Fibroblast of skin of right quadriceps (primary cell): ENCODE data around the gene SOX18.
"Not testable (repeated sequence)": the region's sequence is repeated elsewhere in the genome, so short reads cannot be mapped to it uniquely, and the experiment has no call there.

Experiments
- DNase-seq: peaks from one replicate; pipeline ENCODE4 v3.0.0-alpha.2; 2013

Gene SOX18

GRCh38 chr20:64049060-64049877 is at the start of gene SOX18:
TSS of gene SOX18 (minus strand) at chr20:64049639. CDS start at chr20:64049516, 123 bp downstream.
- DNase-seq, result peak; percentile 24

- DNase-seq, result no peak
These were observed 49.1 kb upstream of the SOX18 start for GRCh38 chr20:64098471-64099013.

GRCh38 chr20:64096535-64096934 is 47.1 kb upstream of the SOX18 start:
- no peak for DNase-seq

- DNase-seq, result no peak
These were observed 46.5 kb upstream of the SOX18 start for GRCh38 chr20:64095927-64096326.

- no peak for DNase-seq
These were observed 46.0 kb upstream of the SOX18 start for GRCh38 chr20:64095455-64095854.

GRCh38 chr20:64093013-64093503 is 43.6 kb upstream of the SOX18 start:
- DNase-seq, result no peak

- DNase-seq, result no peak
These were observed 43.0 kb upstream of the SOX18 start for GRCh38 chr20:64092258-64093012.

- DNase-seq, result no peak
These were observed 42.3 kb upstream of the SOX18 start for GRCh38 chr20:64091770-64092169.

GRCh38 chr20:64091340-64091739 is 41.9 kb upstream of the SOX18 start:
- DNase-seq, result no peak

GRCh38 chr20:64090165-64090564 is 40.7 kb upstream of the SOX18 start:
- no peak for DNase-seq

GRCh38 chr20:64088586-64088985 is 39.1 kb upstream of the SOX18 start:
- not testable (repeated sequence) for DNase-seq

GRCh38 chr20:64087226-64087825 is 37.9 kb upstream of the SOX18 start:
- not testable (repeated sequence) for DNase-seq

GRCh38 chr20:64086801-64087200 is 37.4 kb upstream of the SOX18 start:
- no peak for DNase-seq

- no peak for DNase-seq
These were observed 35.3 kb upstream of the SOX18 start for GRCh38 chr20:64084685-64085152.

GRCh38 chr20:64083804-64084684 is 34.6 kb upstream of the SOX18 start, which contains the start of gene LKAAEAR1:
TSS of gene LKAAEAR1 (minus strand) at chr20:64084398. CDS start at chr20:64084219, 179 bp downstream.
- DNase-seq, result no peak

GRCh38 chr20:64083378-64083803 is 34.0 kb upstream of the SOX18 start:
- peak; percentile 68 for DNase-seq

GRCh38 chr20:64082820-64083377 is 33.5 kb upstream of the SOX18 start:
- DNase-seq, result no peak

GRCh38 chr20:64082126-64082731 is 32.8 kb upstream of the SOX18 start:
- DNase-seq, result no peak

- no peak for DNase-seq
These were observed 32.2 kb upstream of the SOX18 start for GRCh38 chr20:64081624-64081964.

- no peak for DNase-seq
These were observed 31.6 kb upstream of the SOX18 start for GRCh38 chr20:64080813-64081623.
